K562 (cell line): ENCODE measurements around the gene SLC28A3.

Experiments used
- CHD1 ChIP-seq: fragments of 200-600 bp; sonication (generic); IDR thresholded peaks from one replicate; pipeline ENCODE4 v1.6.1; 2012; ENCODE audit warnings: mild to moderate bottlenecking, moderate library complexity, low read length, inconsistent platforms
- GATA2 ChIP-seq: sonication (generic); formaldehyde crosslinking; IDR thresholded peaks from 2 replicates; pipeline ENCODE4 v1.4.0; 2020; ENCODE audit warnings: mild to moderate bottlenecking, missing genetic modification reagents
- POLR2A ChIP-seq: fragments of 450-650 bp; conservative IDR thresholded peaks from 2 replicates; pipeline ENCODE4 v1.6.1; 2016
- SAFB2 ChIP-seq: fragments of 200-400 bp; formaldehyde crosslinking; IDR thresholded peaks from 2 replicates; pipeline ENCODE4 v1.6.1; 2018; ENCODE audit warnings: borderline replicate concordance, low read length, low read depth, moderate library complexity; ENCODE audit not compliant: severe bottlenecking
- SIX5 ChIP-seq, 2 experiments: IDR thresholded peaks; 2 replicates each; pipeline ENCODE4 v1.6.1; 2011; ENCODE audit warnings: low read length in 2 of 2, borderline replicate concordance in 1 of 2, low read depth in 1 of 2, mild to moderate bottlenecking in 1 of 2, moderate library complexity in 1 of 2; ENCODE audit not compliant: insufficient read depth in 1 of 2
- ZNF280B ChIP-seq: fragments of 250-450 bp; sonication (Bioruptor Pico); IDR thresholded peaks from 2 replicates; pipeline ENCODE4 v1.5.1; 2021; ENCODE audit warnings: mild to moderate bottlenecking
- TF ChIP-seq, protein P1 (sequence below): fragments of 250-450 bp; sonication (Bioruptor Pico); IDR thresholded peaks from 2 replicates; pipeline ENCODE4 v1.8.0; 2021; ENCODE audit warnings: moderate library complexity, mild to moderate bottlenecking, inconsistent platforms
- TF ChIP-seq, protein P2 (sequence below), 2 experiments: fragments of 450-650 bp in 1 of 2; sonication (generic) in 1 of 2; formaldehyde crosslinking in 1 of 2; IDR thresholded peaks in 1 of 2; conservative IDR thresholded peaks in 1 of 2; 2 replicates each; pipeline versions ENCODE4 v1.6.1 to v1.8.1; 2016 to 2023; ENCODE audit warnings: mild to moderate bottlenecking in 2 of 2, moderate library complexity in 2 of 2, inconsistent platforms in 1 of 2, missing genetic modification reagents in 1 of 2

DNA sequence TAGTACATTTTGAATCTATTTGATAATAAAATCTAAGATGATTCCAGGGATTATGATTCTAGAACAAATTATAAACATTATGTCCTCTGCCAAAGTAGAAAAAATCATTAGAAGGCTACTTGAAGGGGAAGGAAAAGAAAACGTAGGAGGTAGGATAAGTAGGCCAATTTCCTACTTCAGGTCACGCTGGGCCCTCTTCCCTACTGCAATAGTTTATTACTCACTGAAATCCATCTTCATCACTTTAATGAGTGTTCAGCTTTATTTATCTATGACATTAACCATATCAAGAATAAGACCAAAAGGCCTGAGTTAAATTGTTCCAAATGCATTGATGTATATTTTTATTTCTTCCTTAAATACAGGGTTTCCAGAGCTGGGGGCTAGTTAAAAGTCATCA, 21.6 kb downstream of the SLC28A3 start:
- no peak for TF ChIP-seq SIX5 (IDR thresholded peaks at IDR 0.05; ENCODE audit: borderline replicate concordance in 1 of 2, insufficient read depth in 1 of 2, low read depth in 1 of 2, low read length in 2 of 2)
- TF ChIP-seq POLR2A = no peak
- TF ChIP-seq CHD1 = no peak
- TF ChIP-seq, protein P1, sequence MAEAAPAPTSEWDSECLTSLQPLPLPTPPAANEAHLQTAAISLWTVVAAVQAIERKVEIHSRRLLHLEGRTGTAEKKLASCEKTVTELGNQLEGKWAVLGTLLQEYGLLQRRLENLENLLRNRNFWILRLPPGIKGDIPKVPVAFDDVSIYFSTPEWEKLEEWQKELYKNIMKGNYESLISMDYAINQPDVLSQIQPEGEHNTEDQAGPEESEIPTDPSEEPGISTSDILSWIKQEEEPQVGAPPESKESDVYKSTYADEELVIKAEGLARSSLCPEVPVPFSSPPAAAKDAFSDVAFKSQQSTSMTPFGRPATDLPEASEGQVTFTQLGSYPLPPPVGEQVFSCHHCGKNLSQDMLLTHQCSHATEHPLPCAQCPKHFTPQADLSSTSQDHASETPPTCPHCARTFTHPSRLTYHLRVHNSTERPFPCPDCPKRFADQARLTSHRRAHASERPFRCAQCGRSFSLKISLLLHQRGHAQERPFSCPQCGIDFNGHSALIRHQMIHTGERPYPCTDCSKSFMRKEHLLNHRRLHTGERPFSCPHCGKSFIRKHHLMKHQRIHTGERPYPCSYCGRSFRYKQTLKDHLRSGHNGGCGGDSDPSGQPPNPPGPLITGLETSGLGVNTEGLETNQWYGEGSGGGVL (CRISPR knock-in tag) = no peak
- no peak for TF ChIP-seq ZNF280B (CRISPR knock-in tag)
- TF ChIP-seq, protein P2, sequence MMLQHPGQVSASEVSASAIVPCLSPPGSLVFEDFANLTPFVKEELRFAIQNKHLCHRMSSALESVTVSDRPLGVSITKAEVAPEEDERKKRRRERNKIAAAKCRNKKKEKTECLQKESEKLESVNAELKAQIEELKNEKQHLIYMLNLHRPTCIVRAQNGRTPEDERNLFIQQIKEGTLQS (IDR thresholded peaks at IDR 0.05) = no peak
- TF ChIP-seq, protein P2 (CRISPR knock-in tag; conservative IDR thresholded peaks at IDR 0.05) = no peak
- no peak for TF ChIP-seq GATA2 (CRISPR knock-in tag)
- no peak for TF ChIP-seq SAFB2
